ENCODE measurements around the gene OXT.

- TF ChIP-seq CTCF (conservative IDR thresholded peaks at IDR 0.05; ENCODE audit: low read length), result no peak
- TF ChIP-seq EZH2phosphoT487 (IDR thresholded peaks at IDR 0.05; ENCODE audit: borderline replicate concordance, low read depth, low read length), result no peak
Observed at GRCh38 chr20:3094848-3095629, 23.6 kb downstream of the OXT start.
